Cortex of kidney (tissue), 1 donor: ENCODE measurements around the gene CEP295NL.
"Not testable (repeated sequence)": the region's sequence is repeated elsewhere in the genome, so short reads cannot be mapped to it uniquely, and the experiment has no call there.

Source experiments
- DNase-seq: peaks from one replicate; lab custom pipeline; 2025; lab: John Stamatoyannopoulos, UW

CEP295NL gene

DNA sequence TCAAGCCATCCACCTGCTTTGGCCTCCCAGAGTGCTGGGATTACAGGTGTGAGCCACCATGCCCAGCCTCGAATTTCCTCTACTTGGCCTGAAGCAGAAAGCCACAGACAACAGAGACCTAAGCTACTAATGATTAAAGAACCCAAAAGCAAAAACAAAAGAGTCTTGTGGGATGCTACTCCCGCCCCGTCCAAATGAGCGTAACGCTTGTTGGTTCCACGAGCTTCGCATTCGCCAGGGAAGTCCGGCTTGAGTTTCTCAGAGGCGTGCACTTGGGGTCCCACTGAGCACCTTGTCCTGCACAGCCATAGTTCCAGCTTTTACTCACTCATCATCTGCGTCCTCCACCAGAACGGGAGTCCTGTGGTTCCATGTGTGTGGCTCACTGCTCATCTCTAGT is 16.0 kb downstream of the CEP295NL start:
- DNase-seq = no peak

DNA sequence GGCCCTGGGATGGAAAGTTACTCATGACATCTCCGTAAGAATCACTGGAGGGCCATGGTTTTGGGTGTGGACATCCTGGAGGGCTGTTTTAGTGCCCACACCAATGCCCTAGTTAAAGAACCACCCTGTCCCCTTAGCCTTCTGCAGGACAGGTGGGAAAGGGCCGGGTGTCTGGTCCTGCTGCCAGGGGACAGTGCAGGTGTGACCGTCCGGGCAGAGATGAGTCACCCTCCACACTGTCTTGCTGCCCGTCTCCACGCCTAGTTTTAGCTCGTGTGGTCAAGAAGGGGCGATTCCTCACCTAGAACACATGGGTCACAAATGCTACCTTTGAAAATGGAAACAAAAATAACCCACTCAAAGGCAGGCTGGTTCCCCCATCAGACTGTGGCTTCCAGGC is 17.0 kb downstream of the CEP295NL start:
- DNase-seq = no peak

DNA sequence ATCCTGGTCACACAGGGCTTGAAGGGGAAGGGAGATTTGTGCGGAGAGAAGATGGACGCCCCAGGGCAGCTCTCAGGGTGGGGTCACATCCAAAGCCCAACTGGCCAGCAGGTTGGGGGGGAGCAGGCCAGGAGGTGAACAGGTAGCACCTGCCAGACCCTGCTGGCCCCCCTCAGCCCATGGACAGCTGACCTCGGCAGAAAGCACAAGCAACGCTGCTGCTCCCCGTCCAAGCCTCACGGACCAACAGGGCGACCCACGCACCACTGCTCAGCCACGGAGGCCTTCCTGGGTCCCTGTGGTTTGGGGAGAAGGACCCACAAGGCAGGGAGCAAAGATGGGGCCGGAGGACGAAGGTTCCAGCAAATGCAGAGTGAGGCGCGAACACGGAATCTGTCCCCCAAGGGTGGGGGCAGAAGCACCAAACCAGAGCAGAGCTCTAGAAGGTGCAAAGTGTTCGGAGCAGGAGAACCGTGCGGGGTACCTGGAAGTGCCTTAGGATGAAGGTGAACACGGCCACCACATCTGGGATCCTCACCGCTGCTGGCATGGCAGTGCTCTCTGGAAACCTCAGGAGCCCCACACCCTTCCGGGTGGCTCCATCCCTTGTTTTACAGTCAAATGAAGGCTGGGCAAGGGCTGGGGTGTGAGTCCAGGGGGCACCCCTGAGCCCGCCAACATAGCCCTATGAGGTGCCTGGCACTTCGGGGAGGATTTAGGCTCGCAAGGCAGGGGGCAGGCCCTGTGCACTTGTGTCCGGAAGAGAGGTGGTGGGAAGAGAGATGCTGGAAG is 17.9 kb downstream of the CEP295NL start:
- no peak for DNase-seq

DNA sequence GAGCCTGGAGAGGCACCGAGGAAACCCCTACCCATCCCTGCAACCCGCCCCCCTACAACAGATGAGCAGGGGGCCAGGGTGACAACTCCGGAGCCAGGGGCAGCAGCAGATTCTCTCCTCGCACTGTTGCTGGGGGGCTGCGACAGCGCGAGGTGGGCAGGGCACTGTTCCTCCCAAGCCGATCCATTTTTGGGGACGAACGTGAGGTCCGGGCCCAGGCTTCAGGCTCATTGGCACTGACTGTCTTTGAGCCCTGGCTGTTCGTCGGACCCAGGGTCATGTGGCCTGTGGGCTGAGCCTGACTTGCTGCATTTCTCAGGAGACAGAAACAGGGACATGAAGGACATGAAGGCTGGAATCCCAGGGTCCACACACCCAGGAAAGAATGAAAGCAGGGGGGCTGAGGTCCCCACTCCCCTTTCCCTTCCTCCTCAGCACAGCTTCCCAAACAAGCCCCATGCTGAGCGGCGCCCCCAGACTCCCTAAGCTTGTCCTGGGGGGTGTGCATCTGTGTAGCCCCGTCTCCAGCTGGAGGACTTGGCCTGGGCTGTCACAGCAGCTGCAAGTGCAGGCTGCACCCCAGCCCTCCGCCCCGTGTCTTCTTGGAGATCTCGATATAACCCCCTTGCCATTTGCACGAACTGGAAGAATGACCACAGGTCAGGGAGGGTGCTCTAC is 18.7 kb downstream of the CEP295NL start:
- DNase-seq = no peak

DNA sequence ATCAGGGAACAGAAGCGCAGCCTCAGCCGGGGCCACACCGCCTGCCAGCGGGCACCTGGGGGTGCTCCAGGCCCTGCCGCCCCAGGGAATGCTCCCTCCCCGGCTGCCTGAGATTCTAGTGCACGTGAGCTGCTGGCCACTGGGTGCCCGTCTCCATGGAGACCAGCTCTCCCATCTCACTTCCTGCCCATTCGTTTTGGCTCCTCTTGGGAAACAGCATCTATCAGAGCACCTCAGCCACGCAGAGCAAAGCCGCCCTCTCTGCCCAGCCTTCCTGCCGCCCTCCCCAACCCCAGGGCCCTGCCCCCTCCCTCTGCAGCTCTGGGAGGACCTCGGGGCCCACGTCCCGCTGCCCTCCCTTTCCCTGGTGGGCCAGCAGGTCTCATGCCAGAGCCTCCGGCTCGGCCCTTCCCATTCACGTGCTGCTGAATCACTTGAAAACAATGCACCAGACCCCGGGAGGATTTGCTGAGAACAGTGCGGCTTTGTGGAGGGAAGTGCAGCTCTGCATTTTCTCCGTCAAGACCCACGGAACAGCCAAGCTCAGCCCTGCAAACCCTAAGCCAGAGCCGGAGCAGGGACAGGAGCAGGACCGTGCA is 19.4 kb downstream of the CEP295NL start:
- no peak for DNase-seq

DNA sequence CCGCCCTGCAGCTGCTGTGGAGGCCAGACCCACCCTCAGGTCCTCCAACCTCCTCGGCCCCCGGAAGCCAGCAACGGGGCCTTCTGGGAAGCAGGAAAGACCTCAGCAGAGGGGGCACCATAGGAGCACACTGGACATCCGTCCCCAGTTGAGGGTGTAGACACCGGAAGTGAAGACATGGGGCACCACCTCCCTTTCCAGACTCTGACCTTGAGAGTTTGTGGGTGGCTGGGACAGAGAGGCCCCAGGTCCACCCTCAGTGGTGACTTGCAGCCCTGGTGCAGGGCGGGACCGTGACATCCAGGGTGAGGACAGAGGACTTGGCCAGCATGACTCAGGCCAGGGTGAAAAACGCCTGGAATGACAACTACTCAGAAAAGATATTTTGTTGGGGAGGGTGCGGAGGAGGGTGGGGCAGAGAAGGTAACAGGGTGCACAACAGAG is 19.9 kb downstream of the CEP295NL start:
- no peak for DNase-seq

DNA sequence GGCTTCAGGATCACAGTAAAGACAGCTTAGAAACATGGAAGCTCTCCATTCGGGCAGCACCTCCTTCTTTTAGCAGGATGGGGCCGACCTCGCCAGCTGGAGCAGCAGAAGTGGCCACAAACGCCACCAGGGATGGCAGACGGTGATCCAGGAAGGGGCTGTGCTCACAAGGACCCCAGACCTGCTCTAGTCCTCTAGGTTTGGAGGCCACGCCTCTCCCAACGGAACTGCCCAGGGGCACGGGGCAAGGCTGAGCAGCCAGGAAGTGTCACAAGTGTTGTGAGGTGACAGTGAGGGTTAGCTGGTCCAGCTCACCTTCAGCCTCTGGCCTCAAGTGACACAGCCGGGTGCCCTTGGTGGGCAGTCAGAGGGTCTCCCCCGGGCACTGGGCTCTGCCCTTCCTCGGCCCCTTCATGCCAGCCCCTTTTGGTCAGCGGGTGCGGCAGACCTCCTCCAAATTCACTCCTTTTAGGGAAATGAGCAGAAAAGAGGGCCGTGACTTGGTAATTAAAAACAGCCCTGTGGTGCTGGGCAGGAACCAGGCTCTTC is 20.4 kb downstream of the CEP295NL start:
- DNase-seq = no peak

DNA sequence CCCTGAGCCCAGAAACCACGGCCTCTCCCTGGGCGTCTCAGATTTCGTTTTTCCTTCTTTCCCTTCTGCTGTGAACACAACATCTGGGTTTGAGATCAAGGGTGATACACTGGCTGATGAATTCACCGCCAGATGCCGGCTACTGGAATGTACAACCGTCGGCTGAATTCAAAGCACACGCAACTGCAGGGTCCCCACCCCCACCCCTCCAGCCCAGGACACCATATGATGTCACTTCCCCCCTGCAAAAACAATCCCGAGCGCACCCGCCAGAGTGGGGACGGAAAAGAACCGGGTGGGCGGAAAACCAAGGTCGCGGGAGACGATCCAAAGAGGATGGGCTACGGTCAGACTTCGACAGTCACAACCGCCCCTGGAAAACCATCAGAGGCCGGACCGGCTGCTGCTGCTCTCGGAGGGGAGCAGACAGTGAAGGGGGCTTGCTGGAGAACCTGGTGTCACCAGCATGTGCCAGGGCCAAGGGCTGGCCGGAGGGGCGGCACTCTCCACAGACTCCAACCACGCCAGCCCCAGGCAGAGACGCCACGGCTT is 23.3 kb downstream of the CEP295NL start:
- DNase-seq = no peak

DNA sequence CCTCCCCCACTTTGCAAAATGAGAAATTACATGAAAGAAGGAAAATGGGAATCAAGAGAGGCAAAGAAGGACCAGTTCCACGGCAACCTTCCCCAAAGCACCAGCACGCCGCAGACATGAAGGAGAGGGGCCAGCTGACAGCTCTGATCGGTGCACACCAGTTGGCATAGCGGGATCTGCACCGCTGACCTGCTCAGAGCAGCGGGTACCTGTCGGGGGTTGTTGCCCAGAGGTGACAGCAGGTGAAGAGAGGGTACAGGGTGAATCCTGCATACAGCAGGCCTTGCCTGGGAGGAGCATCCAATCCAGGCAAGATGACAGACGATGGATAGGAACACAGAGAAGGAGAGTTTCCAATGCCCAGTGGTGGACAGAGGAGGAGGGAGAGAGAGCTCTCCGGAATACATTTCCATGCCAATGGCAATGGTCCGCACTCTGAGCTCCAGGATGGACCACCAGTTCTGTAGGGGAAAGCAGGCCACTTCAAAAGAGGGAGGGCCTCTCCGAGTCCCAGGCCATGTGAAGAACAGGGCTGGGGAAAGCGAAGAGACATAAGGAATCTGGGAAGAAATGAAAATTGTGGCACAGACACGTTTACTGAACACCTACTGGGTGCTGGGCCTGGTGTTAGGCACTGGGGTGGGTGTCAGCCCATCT is 24.0 kb downstream of the CEP295NL start:
- no peak for DNase-seq

DNA sequence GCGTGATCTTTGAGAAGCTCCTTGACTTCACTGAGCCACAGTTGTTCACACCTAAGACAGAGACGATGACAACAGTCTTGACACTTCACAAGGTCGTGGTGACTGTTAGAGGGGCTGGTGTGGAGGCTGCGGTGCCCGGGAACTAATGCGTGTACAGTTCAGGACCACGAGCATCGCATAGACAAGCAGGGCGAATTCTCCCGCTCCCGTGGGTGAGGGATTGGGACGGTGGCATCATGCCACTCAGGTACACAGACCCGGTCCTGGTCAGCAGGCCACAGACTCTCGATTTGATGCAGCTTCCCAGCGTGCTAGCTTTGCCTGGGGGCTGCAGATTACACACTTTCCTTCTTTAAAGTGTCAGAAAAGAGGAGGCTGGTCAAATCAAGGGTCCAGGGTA is 24.7 kb downstream of the CEP295NL start:
- DNase-seq = no peak

DNA sequence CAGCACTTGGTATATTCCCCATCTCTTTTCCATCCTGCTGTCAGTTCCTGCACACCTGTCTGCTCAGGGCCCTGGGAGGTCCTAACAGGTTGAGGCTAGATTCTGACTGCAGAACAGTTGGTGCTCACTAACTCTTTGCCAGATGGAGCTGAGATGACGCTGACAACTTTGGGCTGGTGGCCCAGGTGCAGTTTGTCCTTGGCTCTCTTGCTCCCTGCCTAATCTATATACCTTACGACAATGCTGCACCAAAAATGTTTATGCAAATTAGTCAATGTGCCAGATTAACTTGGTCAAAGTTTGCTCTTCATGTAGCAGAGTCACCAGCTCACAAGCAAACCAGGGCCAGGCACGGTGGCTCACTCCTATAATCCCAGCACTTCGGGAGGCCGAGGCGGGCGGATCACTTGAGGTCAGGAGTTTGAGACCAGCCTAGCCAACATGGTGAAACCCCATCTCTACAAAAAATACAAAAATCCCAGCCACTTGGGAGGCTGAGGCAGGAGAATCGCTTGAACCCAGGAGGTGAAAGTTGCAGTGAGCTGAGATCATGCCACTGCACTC is 26.0 kb downstream of the CEP295NL start:
- not testable (repeated sequence) for DNase-seq

DNA sequence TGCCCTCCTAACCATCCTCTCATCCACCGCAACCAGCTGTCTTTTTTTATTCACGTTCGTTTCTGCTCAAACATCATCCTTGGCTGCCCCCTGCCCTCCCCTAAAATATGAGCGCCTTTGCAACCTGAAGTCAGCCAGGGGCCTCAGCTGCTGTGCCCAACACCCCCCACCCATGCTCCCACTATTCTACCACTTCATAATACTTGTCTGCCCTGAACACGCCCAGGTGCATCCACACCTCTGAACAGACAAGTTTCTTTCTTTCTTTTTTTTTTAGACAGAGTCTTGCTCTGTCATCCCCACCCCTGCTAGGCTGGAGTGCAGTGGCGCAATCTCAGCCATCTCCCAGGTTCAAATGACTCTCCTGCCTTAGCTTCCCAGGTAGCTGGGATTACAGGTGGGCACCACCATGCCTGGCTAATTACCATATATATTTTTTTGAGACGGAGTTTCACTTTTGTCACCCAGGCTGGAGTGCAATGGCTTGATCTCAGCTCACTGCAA is 26.9 kb downstream of the CEP295NL start:
- no peak for DNase-seq

DNA sequence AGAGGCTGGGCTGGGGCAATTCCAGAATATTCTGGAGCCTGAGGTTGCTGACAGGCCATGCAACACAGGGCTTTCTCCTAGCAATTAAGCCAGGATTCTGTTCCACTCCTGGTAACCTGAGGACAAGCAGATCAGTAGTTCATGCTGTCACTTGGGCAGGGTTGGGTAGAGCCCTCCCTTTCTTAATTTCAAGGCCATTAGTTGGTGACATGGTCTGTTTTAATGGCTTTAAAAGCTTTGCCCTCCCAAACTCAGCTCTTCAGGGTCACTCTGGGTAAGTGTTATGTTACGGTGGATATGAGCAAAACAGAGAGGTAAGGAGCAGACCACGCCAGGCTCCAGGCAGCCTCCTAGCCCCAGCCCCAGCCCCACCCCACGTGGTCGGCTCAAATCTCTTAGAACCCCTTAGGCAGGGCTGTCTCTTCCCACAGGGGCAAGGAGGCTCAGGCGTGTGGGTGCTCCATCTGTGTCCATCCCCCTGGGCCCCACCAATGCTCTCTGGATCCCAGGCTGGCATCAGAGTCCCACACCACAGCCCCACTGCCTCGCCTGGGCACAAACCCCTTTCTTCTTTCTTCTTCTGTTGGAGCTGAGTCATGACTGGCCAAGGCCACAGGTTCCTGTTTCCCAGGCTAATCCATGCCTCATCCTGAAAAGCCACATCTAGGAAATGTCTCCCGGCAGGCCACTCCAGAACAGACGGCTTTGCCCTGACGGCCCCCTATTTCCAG is 27.5 kb downstream of the CEP295NL start:
- DNase-seq = no peak

DNA sequence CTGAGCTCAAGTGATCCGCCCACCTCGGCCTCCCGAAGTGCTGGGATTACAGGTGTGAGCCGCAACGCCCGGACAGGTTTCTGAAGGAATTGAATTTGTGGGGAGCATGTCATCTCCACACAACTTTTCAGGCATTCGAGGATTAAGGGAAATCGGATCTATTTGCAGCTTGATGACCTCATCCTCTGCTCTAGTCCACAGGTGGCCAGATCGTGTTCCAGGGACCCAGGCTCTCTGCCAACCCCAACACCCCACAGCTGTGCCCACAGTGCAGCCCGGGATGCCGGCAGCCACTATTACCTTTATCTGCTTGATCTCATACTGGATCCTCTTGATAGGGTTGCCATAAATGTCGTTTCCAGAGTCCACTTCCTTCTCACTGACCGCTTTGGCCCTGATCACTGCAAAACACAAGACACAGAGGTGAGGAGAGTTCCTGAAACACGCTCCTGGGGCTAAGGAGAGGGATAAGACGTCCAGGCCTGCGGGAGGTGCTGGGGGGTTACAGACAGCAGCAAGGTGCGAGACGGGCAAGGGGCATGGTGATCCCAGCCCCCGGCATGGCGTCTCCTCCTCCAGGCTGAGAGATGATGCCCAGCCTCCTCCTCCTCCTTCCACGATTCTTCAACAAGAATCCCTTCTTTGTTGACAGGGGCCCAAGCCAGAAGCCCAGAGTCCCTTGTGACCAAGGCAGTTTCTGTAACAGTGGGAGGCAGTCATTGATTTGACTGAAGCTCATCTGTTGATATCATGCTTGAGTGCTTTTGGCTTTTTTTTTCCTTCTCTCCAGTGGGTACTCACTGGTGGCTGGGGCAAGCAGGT is 29.3 kb downstream of the CEP295NL start:
- DNase-seq = no peak

DNA sequence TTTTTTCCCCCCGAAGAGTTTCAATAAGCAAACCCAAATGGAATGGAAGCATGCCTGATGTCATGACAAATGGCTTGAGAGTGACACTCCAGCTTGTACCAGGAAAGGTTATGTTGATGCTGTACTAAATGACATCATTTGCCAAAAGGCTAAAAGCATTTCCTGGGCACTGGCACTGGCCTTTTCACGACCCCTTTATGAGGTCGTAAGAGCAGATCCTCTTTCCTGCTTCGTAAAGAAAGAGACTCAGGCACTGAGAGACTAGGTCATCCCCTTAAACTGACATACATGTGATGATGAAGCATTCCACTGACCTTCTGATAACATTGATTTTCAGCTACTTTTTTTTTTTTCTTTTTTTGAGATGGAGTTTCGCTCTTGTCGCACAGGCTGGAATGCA is 30.5 kb downstream of the CEP295NL start:
- DNase-seq = no peak

DNA sequence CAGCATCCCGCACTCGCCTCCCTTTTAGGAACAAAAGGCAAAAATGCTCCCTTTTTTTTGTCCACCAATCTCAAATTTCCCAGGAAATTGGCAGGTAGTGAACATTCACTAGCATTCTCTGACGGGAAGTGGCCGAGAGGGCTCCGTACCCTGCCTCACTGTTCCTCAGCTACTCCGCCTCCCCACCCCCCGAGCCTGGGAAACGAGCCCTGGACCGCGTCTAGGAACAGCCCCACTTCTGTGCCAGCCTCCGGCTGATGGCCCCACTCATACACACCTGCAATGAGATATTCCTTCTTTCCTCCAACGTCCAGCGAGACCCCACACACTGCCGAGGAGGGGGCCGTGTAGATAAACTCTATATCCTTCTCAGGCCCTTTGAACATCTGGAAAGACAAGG is 32.4 kb downstream of the CEP295NL start:
- DNase-seq = no peak

DNA sequence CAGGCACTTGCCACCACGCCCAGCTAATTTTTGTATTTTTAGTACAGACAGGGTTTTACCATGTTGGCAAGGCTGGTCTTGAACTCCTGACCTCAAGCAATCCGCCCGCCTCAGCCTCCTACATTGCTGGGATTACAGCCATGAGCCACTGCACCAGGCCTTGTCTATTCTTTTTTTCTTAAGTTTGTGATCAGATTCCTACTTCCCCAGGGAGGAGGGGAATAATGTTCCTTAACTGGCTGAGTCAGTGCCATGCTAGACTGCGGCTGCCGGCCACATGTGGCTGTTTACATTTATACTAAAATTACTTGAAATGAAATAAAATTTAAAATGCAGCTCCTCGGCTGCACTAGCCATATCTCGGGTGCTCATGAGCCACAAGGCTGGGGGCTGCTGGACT is 34.6 kb downstream of the CEP295NL start:
- no peak for DNase-seq

DNA sequence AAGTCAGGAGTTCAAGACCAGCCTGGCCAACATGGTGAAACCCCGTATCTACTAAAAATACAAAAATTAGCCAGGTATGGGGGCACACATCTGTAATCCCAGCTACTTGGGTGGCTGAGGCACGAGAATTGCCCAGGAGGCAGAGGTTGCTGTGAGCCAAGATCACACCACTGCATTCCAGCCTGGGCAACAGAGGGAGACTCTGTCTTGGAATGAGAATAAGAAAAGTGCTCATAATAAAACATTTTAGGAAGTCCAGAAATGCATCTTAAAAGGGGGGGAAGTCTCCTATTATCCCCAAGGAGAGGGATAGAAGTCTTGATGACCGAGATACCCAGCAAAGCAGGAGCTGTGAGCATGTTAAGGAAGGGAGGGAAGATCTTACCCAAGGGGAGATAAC is 36.0 kb downstream of the CEP295NL start:
- DNase-seq = not testable (repeated sequence)

DNA sequence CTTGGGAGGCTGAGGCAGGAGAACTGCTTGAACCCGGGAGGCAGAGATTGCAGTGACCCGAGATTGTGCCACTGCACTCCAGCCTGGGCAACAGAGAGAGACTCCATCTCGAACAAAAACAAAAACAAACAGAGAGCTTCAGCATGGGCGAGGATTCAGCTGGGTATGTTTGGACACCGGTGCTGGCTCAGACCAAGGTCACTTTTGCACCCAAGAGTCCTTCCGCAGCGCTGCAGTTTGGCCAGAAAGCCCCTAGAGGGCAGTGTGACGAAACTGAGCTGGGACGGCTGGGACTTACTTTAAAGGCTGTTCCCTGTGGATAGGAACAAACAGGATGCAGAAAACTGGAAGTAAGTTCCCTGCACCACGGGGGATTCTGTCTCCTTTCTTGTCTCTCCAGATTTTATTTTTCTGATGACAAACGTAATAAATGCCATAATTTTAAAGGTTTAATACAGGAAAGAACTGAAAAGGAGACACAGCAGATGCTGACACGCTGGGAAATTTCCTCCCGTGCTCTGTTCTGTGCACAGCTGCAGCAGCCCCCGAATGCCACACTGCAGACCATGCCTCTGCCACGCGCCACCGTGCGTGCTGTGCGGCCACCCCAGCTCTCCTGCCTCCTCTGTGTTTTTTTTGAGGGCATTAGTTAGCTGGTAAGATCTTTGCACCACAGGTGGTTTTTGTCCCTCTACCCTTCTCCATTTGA is 37.2 kb downstream of the CEP295NL start:
- DNase-seq = no peak
